Measurements from ENCODE around the gene TFCP2.
A peak's percentile ranks its signal among the peaks of the same experiment; 100 is the strongest.

DNA sequence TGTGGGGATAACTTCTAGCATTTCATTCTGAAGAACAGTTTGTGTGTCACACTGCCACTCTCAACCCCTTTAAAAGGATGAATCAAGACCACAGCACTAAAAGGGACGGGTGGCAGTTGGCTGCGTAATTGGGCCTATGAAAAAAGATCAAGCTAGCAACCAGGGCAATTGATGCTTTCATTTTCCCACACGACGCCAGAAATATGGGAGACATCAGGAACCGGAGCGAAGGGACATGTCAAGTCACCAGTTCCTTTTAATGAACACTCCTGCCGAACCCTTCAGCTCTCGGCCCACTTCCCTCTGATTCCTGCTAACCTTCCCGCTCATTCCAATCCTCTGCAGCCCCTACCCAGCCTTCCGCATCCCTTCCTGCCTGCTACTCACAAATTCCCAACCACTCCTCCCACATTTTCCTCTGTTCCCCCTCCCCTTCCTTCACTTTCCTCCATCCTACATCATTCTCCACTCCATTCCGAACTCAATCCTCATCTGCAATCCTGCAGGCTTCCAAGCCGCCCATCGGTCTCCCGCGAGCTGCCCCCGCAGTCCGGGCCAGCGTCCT is 90.3 kb downstream of the TFCP2 start:
- TF ChIP-seq POLR2A (IDR thresholded peaks at IDR 0.05; ENCODE audit: low read depth, low read length) (no peak), POLR2AphosphoS5 (IDR thresholded peaks at IDR 0.05; ENCODE audit: low read depth, low read length) (no peak), TAF1 (IDR thresholded peaks at IDR 0.05; ENCODE audit: low read depth, low read length) (no peak), PAX5 (IDR thresholded peaks at IDR 0.05; ENCODE audit: insufficient read depth, low read length, severe bottlenecking) (no peak), POU2F2 (IDR thresholded peaks at IDR 0.05; ENCODE audit: low read depth, low read length) (no peak), SPI1 (IDR thresholded peaks at IDR 0.05; ENCODE audit: low read depth, low read length) (0 out of 2 replicates have a peak, but pooled peaks have one; percentile 10)
